Left cardiac atrium (tissue), 4 donors: Measurements from ENCODE around the gene VEGFC. TPM values are rescaled to one million over a fixed set of nuclear protein-coding genes. Genes with fewer than 3 reads are reported as not detected.

ENCODE experiments used
- ATAC-seq, 2 donors: fragments of 200-7000 bp; cut with Tn5 transposase; one replicate each; pipeline ENCODE4 v1.9.1; 2020; ENCODE audit warnings: mild to moderate bottlenecking in 2 of 2, moderate library complexity in 2 of 2
- DNase-seq: peaks from one replicate; pipeline ENCODE4 v3.0.0-alpha.2; 2020
- intact Hi-C, 2 donors: fragments of 100-400 bp; cut with DNase I; formaldehyde crosslinking; loops; one replicate each; pipeline versions ENCODE4 v1.14.1 to v1.15.1; 2022 to 2023
- total RNA-seq, 2 donors: library from RNA; stranded (reverse); fragmentation: NEBNext Ultra II Directional; extraction: Animal tissue kit (Norgen Biotek cat#: 25700); gene quantifications; one replicate each; pipeline ENCODE4 v1.2.1, GENCODE V29; 2021
- donor health status: DM: no; HTN: yes; CAD: no.
- donor health status: DM: no; HTN: yes; CAD: no; lungs with severe emphysema.
- donor health status: DM: yes; HTN: yes; CAD: no.
- donor health status: Dilated cardiomyopathy.

VEGFC gene
- total RNA-seq, 2 donors from 2014 or later: 7.8 to 8.5 TPM

- ATAC-seq (no peak), DNase-seq (no peak)
- intact Hi-C loops: no loop called here
Observed at GRCh38 chr4:176734461-176734860, 58.3 kb downstream of the VEGFC start.

- ATAC-seq (no peak), DNase-seq (no peak)
- intact Hi-C loops: no loop called here
Observed at GRCh38 chr4:176729489-176729888, 63.2 kb downstream of the VEGFC start.

GRCh38 chr4:176726803-176727202 is 65.9 kb downstream of the VEGFC start:
- DNase-seq: no peak
- ATAC-seq: no peak
- intact Hi-C loops: no loop called here

GRCh38 chr4:176721459-176721858 is 71.3 kb downstream of the VEGFC start:
- DNase-seq: no peak
- intact Hi-C loops: no loop called here

GRCh38 chr4:176718881-176719280 is 73.8 kb downstream of the VEGFC start:
- ATAC-seq (no peak), DNase-seq (no peak)
- intact Hi-C loops: no loop called here

More at GRCh38 chr4:176721459-176721858, 71.3 kb downstream of the VEGFC start:
- ATAC-seq: no peak

GRCh38 chr4:176717237-176717636 is 75.5 kb downstream of the VEGFC start:
- DNase-seq (no peak), ATAC-seq (no peak)
- intact Hi-C loops: no loop called here

GRCh38 chr4:176709417-176709816 is 83.3 kb downstream of the VEGFC start:
- intact Hi-C loops: no loop called here
- no peak for ATAC-seq
- DNase-seq: no peak

- no peak for ATAC-seq
- intact Hi-C loops: no loop called here
Observed at GRCh38 chr4:176708771-176709311, 83.9 kb downstream of the VEGFC start.

GRCh38 chr4:176690716-176691115 is 102.0 kb downstream of the VEGFC start:
- no peak for ATAC-seq
- intact Hi-C loops: no loop called here
- no peak for DNase-seq

More at GRCh38 chr4:176708771-176709311, 83.9 kb downstream of the VEGFC start:
- no peak for DNase-seq

GRCh38 chr4:176680668-176681180 is 112.0 kb downstream of the VEGFC start:
- intact Hi-C loops: no loop called here
- no peak for DNase-seq
- no peak for ATAC-seq

GRCh38 chr4:176676901-176677300 is 115.8 kb downstream of the VEGFC start:
- DNase-seq (no peak), ATAC-seq (no peak)
- intact Hi-C loops: no loop called here

- ATAC-seq: no peak
- DNase-seq: no peak
- intact Hi-C loops: no loop called here
Observed at GRCh38 chr4:176675810-176676209, 116.9 kb downstream of the VEGFC start.

GRCh38 chr4:176671532-176671931 is 121.2 kb downstream of the VEGFC start:
- ATAC-seq (peak; percentile 63 to 67), DNase-seq (peak; percentile 33)

GRCh38 chr4:176668324-176668723 is 124.4 kb downstream of the VEGFC start:
- intact Hi-C loops: no loop called here
- DNase-seq (no peak), ATAC-seq (no peak)

More at GRCh38 chr4:176671532-176671931, 121.2 kb downstream of the VEGFC start:
- intact Hi-C loops: no loop called here

- no peak for DNase-seq
- intact Hi-C loops: no loop called here
- ATAC-seq: no peak
Observed at GRCh38 chr4:176664964-176665363, 127.8 kb downstream of the VEGFC start.

- no peak for ATAC-seq
- no peak for DNase-seq
- intact Hi-C loops: no loop called here
Observed at GRCh38 chr4:176660561-176660960, 132.2 kb downstream of the VEGFC start.

- intact Hi-C loops: no loop called here
- no peak for DNase-seq
- ATAC-seq: no peak
Observed at GRCh38 chr4:176656108-176656507, 136.6 kb downstream of the VEGFC start.

GRCh38 chr4:176654565-176655216 is 138.0 kb downstream of the VEGFC start:
- ATAC-seq (no peak), DNase-seq (no peak)
- intact Hi-C loops: no loop called here

GRCh38 chr4:176653401-176654220 is 139.1 kb downstream of the VEGFC start:
- ATAC-seq: no peak
- intact Hi-C loops: no loop called here
- DNase-seq: no peak

GRCh38 chr4:176646311-176646710 is 146.4 kb downstream of the VEGFC start:
- DNase-seq: no peak
- intact Hi-C loops: no loop called here
- no peak for ATAC-seq
